Bronchial smooth muscle cell (primary cell): Measurements from ENCODE around the gene TRIB2. TPM values are rescaled to one million over a fixed set of nuclear protein-coding genes. Genes with fewer than 3 reads are reported as not detected.

ENCODE experiments used
- total RNA-seq: library from RNA; depleted of rRNA; stranded (reverse); fragments of >200 nt; gene quantifications from 2 replicates; pipeline ENCODE4 v1.2.1, GENCODE V29; 2014

TRIB2 gene
- 12.3 and 24.7 TPM in 2 replicates for total RNA-seq

DNA sequence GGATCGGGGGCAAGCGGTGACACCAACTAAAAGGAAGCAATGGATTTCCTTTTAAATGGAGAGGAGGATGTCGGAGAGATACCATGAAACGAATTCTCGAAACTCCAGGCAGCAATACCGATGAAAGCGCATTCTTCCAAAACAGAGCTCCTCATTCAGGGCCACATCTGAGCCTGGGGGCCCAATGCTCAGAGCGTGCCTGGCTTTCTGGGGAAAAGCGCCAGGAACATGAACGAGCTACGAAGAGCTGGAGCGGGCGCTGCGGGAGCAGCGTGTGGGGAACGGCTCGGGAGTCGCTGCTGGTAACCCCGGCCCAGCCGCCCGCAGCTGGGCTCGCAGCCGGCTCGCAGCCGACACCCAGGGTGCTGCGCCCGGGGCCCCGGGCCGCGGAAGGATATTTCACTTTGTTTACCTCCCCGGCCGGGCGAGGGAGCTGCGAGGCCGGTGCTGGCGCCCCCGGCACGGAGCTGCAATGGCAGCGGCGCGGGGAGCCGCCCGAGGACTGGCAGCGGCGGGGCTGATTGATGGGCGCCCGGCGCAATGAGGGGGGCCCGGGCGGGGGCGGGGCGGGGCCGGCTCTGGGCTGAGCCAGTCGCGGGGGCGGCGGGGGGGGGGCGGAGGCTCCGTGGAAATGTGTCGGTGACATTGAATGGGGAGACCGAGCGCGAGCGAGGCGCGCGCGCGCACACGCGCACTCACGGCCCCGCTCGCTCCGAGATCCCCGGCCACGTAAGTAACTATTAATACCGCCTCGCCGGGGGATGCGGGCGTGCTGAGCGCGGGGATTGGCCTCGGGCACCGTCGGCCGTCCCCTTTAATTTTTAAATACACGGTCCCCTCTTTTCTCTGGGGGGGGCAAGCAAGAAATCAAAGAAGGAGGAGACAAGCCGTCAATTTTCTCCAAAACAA, at the start of gene TRIB2:
TRIB2 (plus strand) TSS at position 655 of the 909 bp plus-strand sequence. CDS start 1,372 bp downstream, outside the sequence.

